DMS 273 (cell line): Measurements from ENCODE around the gene MAB21L4.

Experiments
- DNase-seq: peaks from one replicate; lab custom pipeline; 2025; ENCODE audit not compliant: unreplicated experiment; lab: John Stamatoyannopoulos, UW

Gene MAB21L4

GRCh38 chr2:240869109-240869955 lies 26.6 kb downstream of the MAB21L4 start:
- no peak for DNase-seq

GRCh38 chr2:240868286-240869108 lies 27.5 kb downstream of the MAB21L4 start, which contains the start of gene AGXT:
Gene AGXT, plus strand, starts transcription at chr2:240868824. Its CDS starts 42 bp downstream, at chr2:240868866.
- peak; percentile 69 for DNase-seq

GRCh38 chr2:240865391-240865790 lies 30.6 kb downstream of the MAB21L4 start:
- DNase-seq = no peak

GRCh38 chr2:240864475-240864874 lies 31.5 kb downstream of the MAB21L4 start:
- DNase-seq = no peak

GRCh38 chr2:240861547-240861946 lies 34.4 kb downstream of the MAB21L4 start:
- DNase-seq = no peak

- no peak for DNase-seq
Observed at GRCh38 chr2:240858871-240859270, 37.1 kb downstream of the MAB21L4 start.

- DNase-seq = no peak
Observed at GRCh38 chr2:240858321-240858720, 37.6 kb downstream of the MAB21L4 start.

- peak; percentile 55 for DNase-seq
Observed at GRCh38 chr2:240857039-240858008, 38.6 kb downstream of the MAB21L4 start.

- peak; percentile 46 for DNase-seq
Observed at GRCh38 chr2:240856151-240856980, 39.6 kb downstream of the MAB21L4 start.

GRCh38 chr2:240855670-240856069 lies 40.3 kb downstream of the MAB21L4 start:
- DNase-seq = no peak

GRCh38 chr2:240852671-240853314 lies 43.2 kb downstream of the MAB21L4 start:
- DNase-seq = no peak

GRCh38 chr2:240851078-240851991 lies 44.6 kb downstream of the MAB21L4 start:
- DNase-seq = peak; percentile 92

GRCh38 chr2:240850756-240851077 lies 45.2 kb downstream of the MAB21L4 start:
- DNase-seq = no peak

GRCh38 chr2:240850026-240850425 lies 45.9 kb downstream of the MAB21L4 start:
- no peak for DNase-seq

- no peak for DNase-seq
Observed at GRCh38 chr2:240848900-240849680, 46.9 kb downstream of the MAB21L4 start.

GRCh38 chr2:240847817-240848216 lies 48.1 kb downstream of the MAB21L4 start:
- no peak for DNase-seq

- no peak for DNase-seq
Observed at GRCh38 chr2:240846873-240847595, 48.9 kb downstream of the MAB21L4 start.
